Measurements from ENCODE around the gene TADA2B. TPM values are rescaled to one million over a fixed set of nuclear protein-coding genes. Genes with fewer than 3 reads are reported as not detected.

Gene TADA2B
- total RNA-seq, 2 experiments from 2014 or later, result 7.7 to 10.0 TPM

GRCh38 chr4:7013175-7013574 lies 30.0 kb upstream of the TADA2B start:
- ChIA-PET POLR2A (interaction anchor here (1.2 kb wide), 1 partner anchor 13 kb away, joined by 3 read pairs; no protein-coding TSS in a partner anchor), CTCF (interaction anchor here (1.1 to 1.7 kb wide), 3 partner anchors 30 to 58 kb away, joined by 4 read pairs; partner anchors contain the start of gene TADA2B)
- intact Hi-C loops (cut with micrococcal nuclease), result no loop called here
- TF ChIP-seq CTCF (IDR thresholded peaks at IDR 0.05), result no peak
- peaks cover 39% of the 10 kb centered on the region for H3K36me3 Mint-ChIP-seq (ENCODE audit: low read depth)
- peaks cover 2% of the 10 kb centered on the region for H3K4me1 Mint-ChIP-seq (ENCODE audit: low read depth)
- no peak overlapping the region for H3K27ac Mint-ChIP-seq
- no peak overlapping the region for H3K4me3 Mint-ChIP-seq
- no peaks in the 10 kb centered on the region for H3K9me3 Mint-ChIP-seq
- ATAC-seq (no peak), DNase-seq (no peak)
- H3K27me3 Mint-ChIP-seq, result no peaks in the 10 kb centered on the region

- intact Hi-C loops (cut with micrococcal nuclease), result no loop called here
- ChIA-PET CTCF (no interaction called here), POLR2A (interaction anchor here (1.2 kb wide), 1 partner anchor 105 kb away, joined by 5 read pairs; the partner anchor contains the start of gene TBC1D14)
- no peak for ATAC-seq
- peaks cover 33% of the 10 kb centered on the region for H3K36me3 Mint-ChIP-seq (ENCODE audit: low read depth)
- peaks cover 2% of the 10 kb centered on the region for H3K4me1 Mint-ChIP-seq (ENCODE audit: low read depth)
- H3K4me3 Mint-ChIP-seq, result no peak overlapping the region
- no peaks in the 10 kb centered on the region for H3K27me3 Mint-ChIP-seq
- no peak for TF ChIP-seq CTCF (IDR thresholded peaks at IDR 0.05)
- peak overlapping the region; percentile 12 for H3K27ac Mint-ChIP-seq
- DNase-seq, result no peak
- H3K9me3 Mint-ChIP-seq, result no peaks in the 10 kb centered on the region
These were observed 28.4 kb upstream of the TADA2B start for GRCh38 chr4:7014815-7015214.

GRCh38 chr4:7015383-7016035 lies 27.7 kb upstream of the TADA2B start:
- no peak for DNase-seq
- intact Hi-C loops (cut with micrococcal nuclease), result no loop called here
- CTCF ChIA-PET, result interaction anchor here (0.6 to 1.0 kb wide), 2 partner anchors 13 to 28 kb away, joined by 3 read pairs; partner anchors contain the start of gene TADA2B
- Mint-ChIP-seq H3K27ac (peak overlapping the region; percentile 12), H3K4me1 (ENCODE audit: low read depth) (peaks cover 2% of the 10 kb centered on the region), H3K4me3 (no peak overlapping the region), H3K36me3 (ENCODE audit: low read depth) (peaks cover 27% of the 10 kb centered on the region), H3K9me3 (no peaks in the 10 kb centered on the region), H3K27me3 (no peaks in the 10 kb centered on the region)
- no peak for ATAC-seq
- POLR2A ChIA-PET, result interaction anchor here (0.9 kb wide), 1 partner anchor 9 kb away, joined by 4 read pairs; no protein-coding TSS in a partner anchor
- TF ChIP-seq CTCF (IDR thresholded peaks at IDR 0.05), result no peak

GRCh38 chr4:7016086-7016485 lies 27.1 kb upstream of the TADA2B start:
- Mint-ChIP-seq H3K9me3 (no peaks in the 10 kb centered on the region), H3K27me3 (no peaks in the 10 kb centered on the region), H3K4me3 (no peak overlapping the region), H3K27ac (no peak overlapping the region), H3K36me3 (ENCODE audit: low read depth) (peaks cover 27% of the 10 kb centered on the region), H3K4me1 (ENCODE audit: low read depth) (peaks cover 2% of the 10 kb centered on the region)
- no peak for ATAC-seq
- no peak for TF ChIP-seq CTCF (IDR thresholded peaks at IDR 0.05)
- intact Hi-C loops (cut with micrococcal nuclease), result no loop called here
- no peak for DNase-seq
- ChIA-PET POLR2A (interaction anchor here (0.9 to 1.1 kb wide), 2 partner anchors 10 to 52 kb away, joined by 3 to 4 read pairs; partner anchors contain the start of gene GRPEL1), CTCF (interaction anchor here (0.6 to 1.0 kb wide), 2 partner anchors 12 to 28 kb away, joined by 3 read pairs; partner anchors contain the start of gene TADA2B)

- H3K27ac Mint-ChIP-seq, result no peak overlapping the region
- ATAC-seq (no peak), DNase-seq (no peak)
- intact Hi-C loops (cut with micrococcal nuclease), result no loop called here
- H3K9me3 Mint-ChIP-seq, result no peaks in the 10 kb centered on the region
- H3K27me3 Mint-ChIP-seq, result no peaks in the 10 kb centered on the region
- POLR2A ChIA-PET, result interaction anchor here (0.9 to 1.1 kb wide), 2 partner anchors 10 to 51 kb away, joined by 3 to 4 read pairs; partner anchors contain the start of gene GRPEL1
- no peak overlapping the region for H3K4me3 Mint-ChIP-seq
- H3K4me1 Mint-ChIP-seq (ENCODE audit: low read depth), result peaks cover 2% of the 10 kb centered on the region
- no peak for TF ChIP-seq CTCF (IDR thresholded peaks at IDR 0.05)
- CTCF ChIA-PET, result interaction anchor here (0.6 to 1.0 kb wide), 2 partner anchors 12 to 27 kb away, joined by 3 read pairs; partner anchors contain the start of gene TADA2B
- H3K36me3 Mint-ChIP-seq (ENCODE audit: low read depth), result peaks cover 26% of the 10 kb centered on the region
These were observed 26.7 kb upstream of the TADA2B start for GRCh38 chr4:7016512-7016911.

All from activated CD8-positive, alpha-beta T cell treated with anti-CD3 and anti-CD28 coated beads for 36 hours (primary cell).